Fibroblast of lung (primary cell): ENCODE results near the gene UNC79.

Experiments used
- EZH2 ChIP-seq: IDR thresholded peaks from 2 replicates; pipeline ENCODE4 v1.5.1; 2012; ENCODE audit warnings: low read length, control low read depth, mild to moderate bottlenecking; ENCODE audit errors: missing control alignments
- TF ChIP-seq, protein P1 (sequence below), 2 donors: IDR thresholded peaks in 1 of 2; conservative IDR thresholded peaks in 1 of 2; 1 replicate in 1 of 2; 2 replicates in 1 of 2; pipeline ENCODE4 v1.5.1; 2011 to 2012; ENCODE audit warnings: low read length in 2 of 2, control low read depth in 1 of 2, inconsistent platforms in 1 of 2, low read depth in 1 of 2, mild to moderate bottlenecking in 1 of 2

DNA sequence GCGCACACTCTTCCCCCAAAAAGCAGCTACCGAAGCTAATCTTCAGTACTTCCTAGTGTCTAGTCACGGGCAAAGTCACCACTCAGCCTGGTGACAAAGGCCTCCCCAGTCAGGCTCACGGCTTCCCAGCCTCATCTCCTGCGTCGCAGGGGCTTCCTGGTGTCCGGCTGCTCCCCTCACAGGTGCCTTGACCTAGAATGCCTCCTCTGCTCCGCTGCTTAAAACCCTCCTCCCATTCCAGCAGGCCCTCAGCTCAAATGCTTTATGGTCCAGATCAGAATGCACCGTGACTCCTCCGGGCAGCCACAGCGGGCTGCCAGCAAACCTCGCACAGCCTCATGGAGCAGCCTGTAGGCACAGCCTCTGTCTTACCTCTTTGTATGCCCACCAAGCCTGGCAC lies 304.5 kb downstream of the UNC79 start:
- TF ChIP-seq, protein P1, sequence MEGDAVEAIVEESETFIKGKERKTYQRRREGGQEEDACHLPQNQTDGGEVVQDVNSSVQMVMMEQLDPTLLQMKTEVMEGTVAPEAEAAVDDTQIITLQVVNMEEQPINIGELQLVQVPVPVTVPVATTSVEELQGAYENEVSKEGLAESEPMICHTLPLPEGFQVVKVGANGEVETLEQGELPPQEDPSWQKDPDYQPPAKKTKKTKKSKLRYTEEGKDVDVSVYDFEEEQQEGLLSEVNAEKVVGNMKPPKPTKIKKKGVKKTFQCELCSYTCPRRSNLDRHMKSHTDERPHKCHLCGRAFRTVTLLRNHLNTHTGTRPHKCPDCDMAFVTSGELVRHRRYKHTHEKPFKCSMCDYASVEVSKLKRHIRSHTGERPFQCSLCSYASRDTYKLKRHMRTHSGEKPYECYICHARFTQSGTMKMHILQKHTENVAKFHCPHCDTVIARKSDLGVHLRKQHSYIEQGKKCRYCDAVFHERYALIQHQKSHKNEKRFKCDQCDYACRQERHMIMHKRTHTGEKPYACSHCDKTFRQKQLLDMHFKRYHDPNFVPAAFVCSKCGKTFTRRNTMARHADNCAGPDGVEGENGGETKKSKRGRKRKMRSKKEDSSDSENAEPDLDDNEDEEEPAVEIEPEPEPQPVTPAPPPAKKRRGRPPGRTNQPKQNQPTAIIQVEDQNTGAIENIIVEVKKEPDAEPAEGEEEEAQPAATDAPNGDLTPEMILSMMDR (conservative IDR thresholded peaks at IDR 0.05 in 1 of 2, IDR thresholded peaks at IDR 0.05 in 1 of 2; ENCODE audit: low read depth in 1 of 2, low read length in 2 of 2) = no peak
- TF ChIP-seq EZH2 = no peak
